Measurements from ENCODE around the gene NR3C1.
"Not testable (repeated sequence)": the region's sequence is repeated elsewhere in the genome, so short reads cannot be mapped to it uniquely, and the experiment has no call there.

NR3C1 gene

GRCh38 chr5:143359869-143360268, 43.6 kb downstream of the NR3C1 start:
- DNase-seq = no peak

GRCh38 chr5:143356855-143357583, 46.5 kb downstream of the NR3C1 start:
- DNase-seq = no peak

DNA sequence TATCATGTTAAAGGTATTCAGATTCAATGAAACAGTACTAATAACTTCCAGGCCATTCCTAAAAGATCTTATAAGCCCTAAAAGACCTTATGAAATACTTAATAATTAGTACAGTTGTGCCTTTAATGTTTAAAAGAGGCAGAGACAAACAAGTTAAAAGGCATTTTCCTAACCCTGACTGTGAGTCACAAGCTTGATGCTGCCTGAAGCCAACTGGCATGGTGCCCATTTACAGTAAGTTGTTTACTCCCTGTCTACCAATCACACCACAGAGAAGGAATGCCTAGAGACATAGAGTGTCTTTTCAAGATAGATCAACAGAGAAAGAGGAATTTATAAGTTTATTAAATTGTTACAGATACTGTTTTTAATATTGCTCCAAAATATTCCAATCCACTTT, 47.8 kb downstream of the NR3C1 start:
- peak; percentile 19 to 26 for DNase-seq

DNA sequence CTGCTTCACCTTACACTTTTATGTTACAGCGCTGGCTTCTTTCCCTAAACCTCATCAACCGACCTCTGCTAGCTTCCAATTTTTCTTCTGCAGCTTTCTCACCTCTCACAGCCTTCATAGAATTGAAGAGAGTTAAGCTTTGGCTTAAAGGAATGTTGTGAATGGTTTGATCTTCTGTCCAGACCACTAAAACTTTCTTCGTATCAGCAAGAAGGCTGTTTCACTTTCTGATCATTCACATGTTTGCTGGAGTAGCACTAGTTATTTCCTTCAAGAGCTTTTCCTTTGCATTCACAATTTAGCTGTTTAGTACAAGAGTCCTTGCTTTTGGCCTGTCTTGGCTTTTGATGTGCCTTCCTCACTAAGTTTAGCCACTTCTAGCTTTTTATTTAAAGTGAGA, 49.5 kb downstream of the NR3C1 start:
- DNase-seq = no peak

DNA sequence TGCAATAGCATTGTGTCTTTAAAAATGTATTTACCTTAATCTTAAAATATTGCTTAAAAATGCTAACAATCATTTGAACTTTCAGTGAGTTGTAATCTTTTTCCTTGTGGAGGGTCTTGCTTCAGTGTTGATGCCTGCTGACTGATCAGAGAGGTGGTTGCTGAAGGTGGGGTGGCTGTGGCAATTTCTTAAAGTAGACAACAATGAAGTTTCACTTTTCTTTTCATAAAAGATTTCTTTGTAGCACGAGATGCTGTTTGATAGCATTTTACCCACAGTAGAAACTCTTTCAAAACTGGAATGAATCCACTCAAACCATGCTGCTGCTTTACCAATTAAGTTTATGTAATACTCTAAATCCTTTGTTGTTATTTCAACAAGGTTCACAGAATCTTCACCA, 50.8 kb downstream of the NR3C1 start:
- DNase-seq = no peak

- DNase-seq = no peak
Measured at GRCh38 chr5:143350751-143351602, 52.5 kb downstream of the NR3C1 start.

- no peak for DNase-seq
Measured at GRCh38 chr5:143350341-143350740, 53.1 kb downstream of the NR3C1 start.

GRCh38 chr5:143349177-143349576, 54.3 kb downstream of the NR3C1 start:
- DNase-seq = no peak

GRCh38 chr5:143347698-143348344, 55.7 kb downstream of the NR3C1 start:
- no peak for DNase-seq

DNA sequence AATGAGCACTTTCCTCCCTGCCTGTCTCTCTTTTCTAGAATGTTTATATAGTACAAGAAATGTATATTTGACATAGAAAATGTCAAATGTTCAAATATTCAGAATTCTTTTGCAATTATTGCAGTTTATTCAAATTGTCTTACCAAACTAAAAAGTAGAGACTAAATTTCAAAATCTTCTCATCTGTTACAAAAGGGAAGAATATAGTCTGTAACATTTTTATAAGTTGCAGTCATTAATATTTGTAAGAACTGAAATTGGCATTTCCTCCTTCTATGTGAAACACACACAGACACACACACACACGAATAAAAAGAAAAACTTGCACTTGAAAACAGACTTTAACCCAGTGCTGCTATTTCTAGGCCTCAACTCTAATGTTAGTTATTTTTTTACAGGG, 56.4 kb downstream of the NR3C1 start:
- no peak for DNase-seq

- DNase-seq = no peak
Measured at GRCh38 chr5:143345671-143346440, 57.6 kb downstream of the NR3C1 start.

DNA sequence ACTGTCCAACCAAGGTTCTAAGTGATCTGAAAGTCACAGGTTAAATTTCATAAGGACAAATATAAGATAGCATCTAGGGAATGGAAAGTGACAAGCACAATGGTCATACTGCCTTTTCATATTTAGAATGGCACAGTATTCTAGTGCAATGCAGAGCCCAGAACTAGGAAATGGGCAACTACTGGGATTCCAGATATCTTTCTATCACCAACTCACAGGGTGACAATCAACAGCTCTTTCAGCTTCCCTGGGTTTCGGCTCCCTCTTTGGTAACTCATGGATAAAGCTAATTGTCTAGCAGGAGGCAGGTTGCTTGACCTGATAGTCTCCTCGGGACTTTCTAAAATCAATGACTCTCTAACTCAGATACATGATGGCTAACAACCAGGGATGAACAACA, 60.4 kb downstream of the NR3C1 start:
- no peak for DNase-seq

DNA sequence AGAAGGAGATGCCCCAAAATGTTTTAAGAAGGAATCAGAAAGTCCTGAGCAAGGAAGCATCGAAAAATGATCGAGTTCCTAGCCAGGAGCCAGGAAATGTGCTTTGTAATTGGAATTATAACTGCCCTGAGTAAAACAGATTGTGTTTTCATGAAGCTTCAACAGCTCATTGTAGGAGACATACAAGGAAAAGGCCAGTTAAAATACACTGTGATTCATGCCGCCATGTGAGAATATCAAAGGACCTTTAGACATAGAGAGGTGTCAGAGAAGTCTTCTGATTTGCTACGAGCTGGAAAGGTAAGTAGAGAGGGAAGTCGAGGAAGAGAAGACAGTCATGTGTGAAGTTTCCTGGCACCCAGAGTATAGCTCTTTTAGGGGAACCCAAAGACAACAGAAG, 60.9 kb downstream of the NR3C1 start:
- no peak for DNase-seq

- no peak for DNase-seq
Measured at GRCh38 chr5:143341807-143342570, 61.5 kb downstream of the NR3C1 start.

DNA sequence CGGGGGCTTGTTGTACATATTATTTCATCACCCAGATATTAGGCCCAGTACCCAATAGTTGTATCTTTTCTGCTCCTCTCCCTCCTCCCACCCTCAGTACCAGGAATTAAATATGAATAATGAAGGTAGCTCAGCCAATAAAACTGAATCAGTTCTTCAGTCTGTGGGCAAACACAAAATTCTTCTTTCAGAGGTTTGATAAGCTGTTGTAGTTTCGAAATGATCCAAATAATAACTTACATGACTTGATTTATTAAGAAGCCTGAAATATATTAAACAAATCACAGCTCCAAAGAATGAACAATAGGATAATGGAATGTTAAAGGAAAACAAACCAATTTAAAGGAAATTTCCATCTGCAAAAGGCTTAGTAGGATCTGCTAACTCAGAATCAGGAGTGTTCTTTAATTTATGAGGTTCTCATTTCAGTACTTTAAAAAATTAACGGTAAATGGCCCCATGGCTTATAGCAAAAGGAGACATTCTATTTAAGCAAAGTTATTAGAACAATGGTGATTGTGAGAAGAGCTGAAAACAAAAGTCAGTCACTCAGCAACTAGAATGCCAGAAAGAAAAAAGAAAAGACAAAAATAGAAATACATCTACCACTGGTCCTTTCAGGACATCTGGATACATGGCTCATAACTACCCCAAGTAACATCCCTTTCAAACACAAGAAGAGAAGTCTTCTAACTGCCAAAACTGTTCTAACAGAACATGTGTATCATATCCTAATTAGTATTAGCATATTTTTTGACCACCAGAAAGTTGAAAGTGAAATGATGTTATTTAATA, 62.4 kb downstream of the NR3C1 start:
- no peak for DNase-seq

DNA sequence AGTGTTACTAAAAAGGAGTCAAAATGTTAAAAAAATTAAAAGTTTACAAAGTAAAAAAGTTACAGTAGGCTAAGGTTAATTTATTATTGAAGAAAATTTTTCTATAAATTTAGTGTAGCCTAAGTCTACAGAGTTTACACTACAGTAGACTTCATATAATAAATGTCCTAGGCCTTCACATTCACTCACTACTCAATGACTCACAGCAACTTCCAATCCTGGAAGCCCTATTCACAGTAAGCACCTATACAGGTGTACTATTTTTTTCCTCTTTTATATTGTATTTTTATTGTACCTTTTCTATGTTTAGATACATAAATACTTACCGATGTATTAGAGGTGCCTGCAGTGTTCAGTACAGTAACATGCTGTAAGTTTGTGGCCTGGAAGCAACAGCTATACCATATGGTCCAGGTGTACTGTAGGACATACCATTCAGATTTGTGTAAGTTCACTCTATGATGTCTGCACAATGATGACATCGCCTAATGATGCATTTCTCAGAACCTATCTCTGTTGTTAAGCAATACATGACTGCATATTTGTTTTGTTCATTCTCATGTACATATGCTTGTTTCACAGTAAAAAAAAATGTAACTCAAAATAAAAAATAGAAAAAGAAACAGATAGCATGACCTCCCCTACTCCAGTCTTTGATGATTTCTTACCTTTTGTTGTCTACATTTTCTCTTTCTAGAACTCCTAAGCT, 64.7 kb downstream of the NR3C1 start:
- DNase-seq = no peak

- no peak for DNase-seq
Measured at GRCh38 chr5:143337946-143338345, 65.5 kb downstream of the NR3C1 start.

DNA sequence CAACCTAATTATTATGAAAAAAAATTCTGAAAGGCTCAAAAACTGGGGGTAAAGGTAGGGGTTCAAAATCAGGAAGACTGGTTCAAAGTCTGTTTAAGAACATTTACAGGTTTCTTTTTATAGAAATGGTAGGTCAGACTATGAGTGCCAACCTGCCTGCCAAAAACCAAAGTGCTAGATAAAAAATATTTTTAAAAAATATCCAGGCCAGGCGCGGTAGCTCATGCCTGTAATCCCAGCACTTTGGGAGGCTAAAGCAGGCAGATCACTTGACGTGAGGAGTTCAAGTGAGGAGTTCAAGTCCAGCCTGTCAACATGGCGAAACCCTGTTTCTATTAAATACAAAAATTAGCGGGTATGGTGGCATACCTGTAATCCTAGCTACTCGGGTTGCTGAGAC, 67.0 kb downstream of the NR3C1 start:
- DNase-seq = no peak

GRCh38 chr5:143334903-143335302, 68.6 kb downstream of the NR3C1 start:
- no peak for DNase-seq

- not testable (repeated sequence) for DNase-seq
Measured at GRCh38 chr5:143334380-143334779, 69.1 kb downstream of the NR3C1 start.

- no peak for DNase-seq
Measured at GRCh38 chr5:143331956-143332355, 71.5 kb downstream of the NR3C1 start.
